Measurements from ENCODE around the gene STXBP4.

- no peak for TF ChIP-seq CTCF (IDR thresholded peaks at IDR 0.05; ENCODE audit: low read length)
- TF ChIP-seq EZH2 (IDR thresholded peaks at IDR 0.05; ENCODE audit: borderline replicate concordance, low read length), result no peak
Measured at GRCh38 chr17:55161935-55162555, 193.5 kb downstream of the STXBP4 start.

Data from OCI-LY1 (cell line).